Mammary epithelial cell (primary cell): Measurements from ENCODE around the gene KCNN3.

Experiments used
- CTCF ChIP-seq, 2 donors: IDR thresholded peaks in 1 of 2; conservative IDR thresholded peaks in 1 of 2; 2 replicates each; pipeline ENCODE4 v1.5.1; 2011 to 2012; ENCODE audit warnings: inconsistent platforms in 2 of 2, low read length in 2 of 2, mild to moderate bottlenecking in 2 of 2, control low read depth in 1 of 2, low read depth in 1 of 2; ENCODE audit not compliant: insufficient read depth in 1 of 2; ENCODE audit errors: extremely low read depth in 1 of 2
- EZH2 ChIP-seq: IDR thresholded peaks from 2 replicates; pipeline ENCODE4 v1.6.1; 2012; ENCODE audit warnings: low read length, inconsistent platforms, borderline replicate concordance

DNA sequence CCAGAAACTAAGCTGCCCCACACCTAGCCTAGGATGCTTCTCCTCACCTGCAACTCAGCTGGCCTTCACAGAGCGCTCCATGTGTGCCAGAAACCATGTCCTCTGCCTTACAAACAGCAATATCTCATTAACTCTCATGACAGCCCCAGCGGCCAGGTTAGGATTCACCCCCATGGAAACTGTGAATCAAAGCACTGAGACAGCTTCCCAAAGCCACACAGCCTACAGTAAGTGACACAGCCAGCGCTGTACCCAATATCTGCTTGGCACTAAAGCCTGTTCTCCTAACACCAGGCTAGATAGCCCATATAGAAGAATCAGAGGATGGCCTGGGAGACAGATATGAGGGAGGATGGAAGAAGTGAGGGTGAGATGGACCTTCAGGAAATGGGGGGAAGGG lies 13.5 kb downstream of the KCNN3 start:
- TF ChIP-seq CTCF (conservative IDR thresholded peaks at IDR 0.05 in 1 of 2, IDR thresholded peaks at IDR 0.05 in 1 of 2; ENCODE audit: extremely low read depth in 1 of 2, insufficient read depth in 1 of 2, low read depth in 1 of 2, low read length in 2 of 2) (no peak), EZH2 (no peak)
